CD4-positive, alpha-beta T cell (primary cell): ENCODE measurements around the gene DNAJB6. TPM values are rescaled to one million over a fixed set of nuclear protein-coding genes. Genes with fewer than 3 reads are reported as not detected.

Experiments
- ATAC-seq: fragments of 200-7000 bp; cut with Tn5 transposase; one replicate; pipeline ENCODE4 v1.10.0; 2022; ENCODE audit warnings: mild to moderate bottlenecking; ENCODE audit not compliant: poor library complexity
- CTCF ChIA-PET: fragments of 350-600 bp; sonication (Branson Sonifier 250); formaldehyde crosslinking; loops from one replicate; lab custom pipeline; 2021; ENCODE audit warnings: antibody characterized with exemption, inconsistent platforms; lab: Charles Lee
- POLR2A ChIA-PET: fragments of 350-600 bp; sonication (Branson Sonifier 250); formaldehyde crosslinking; loops from one replicate; lab custom pipeline; 2021; ENCODE audit warnings: antibody characterized with exemption, inconsistent platforms; lab: Charles Lee
- DNase-seq, 14 experiments: peaks; one replicate each; pipeline ENCODE4 v3.0.0-alpha.2; 2013 to 2020; ENCODE audit warnings: mixed read lengths in 2 of 14
- H3K27ac ChIP-seq, 2 donors: one replicate each; pipeline versions ENCODE4 v1.5.1 to v1.7.0; 2013; ENCODE audit warnings: low read length in 2 of 2, low read depth in 1 of 2, mild to moderate bottlenecking in 1 of 2
- H3K27me3 ChIP-seq, 2 experiments: 1 replicate in 1 of 2; 2 replicates in 1 of 2; pipeline versions ENCODE4 v1.6.1 to v1.7.0; 2013; ENCODE audit warnings: low read length in 2 of 2, control low read depth in 1 of 2, mild to moderate bottlenecking in 1 of 2, moderate library complexity in 1 of 2; ENCODE audit not compliant: insufficient read depth in 2 of 2, control insufficient read depth in 1 of 2
- H3K36me3 ChIP-seq: one replicate; pipeline ENCODE4 v1.6.1; 2013; ENCODE audit warnings: low read length, control low read depth; ENCODE audit not compliant: insufficient read depth
- H3K4me1 ChIP-seq: one replicate; pipeline ENCODE4 v1.6.1; 2013; ENCODE audit warnings: low read length, control low read depth; ENCODE audit not compliant: insufficient read depth
- H3K4me3 ChIP-seq: one replicate; pipeline ENCODE4 v1.5.1; 2013; ENCODE audit warnings: mild to moderate bottlenecking, low read length, moderate library complexity
- H3K9me3 ChIP-seq, 2 experiments: 1 replicate in 1 of 2; 2 replicates in 1 of 2; pipeline versions ENCODE4 v1.6.1 to v1.7.0; 2013; ENCODE audit warnings: low read length in 2 of 2, mild to moderate bottlenecking in 2 of 2, control low read depth in 1 of 2, moderate library complexity in 1 of 2; ENCODE audit not compliant: control insufficient read depth in 1 of 2, insufficient read depth in 1 of 2
- H3K27ac Mint-ChIP-seq: one replicate; pipeline ENCODE4 v1.8.0; 2020; ENCODE audit warnings: mixed read lengths
- H3K27me3 Mint-ChIP-seq: one replicate; pipeline ENCODE4 v1.8.0; 2021; ENCODE audit warnings: mixed read lengths
- H3K36me3 Mint-ChIP-seq: one replicate; pipeline ENCODE4 v1.8.0; 2021; ENCODE audit warnings: low read depth, mixed read lengths
- H3K4me1 Mint-ChIP-seq: one replicate; pipeline ENCODE4 v1.8.0; 2021; ENCODE audit warnings: low read depth, mixed read lengths
- H3K4me3 Mint-ChIP-seq: one replicate; pipeline ENCODE4 v1.8.0; 2020; ENCODE audit warnings: mild to moderate bottlenecking, mixed read lengths
- H3K9me3 Mint-ChIP-seq: one replicate; pipeline ENCODE4 v1.8.0; 2020; ENCODE audit warnings: mixed read lengths
- intact Hi-C, 2 experiments: fragments of 100-400 bp; cut with DNase I in 1 of 2; cut with micrococcal nuclease in 1 of 2; formaldehyde crosslinking; loops; one replicate each; pipeline versions ENCODE4 v1.15.1 to v1.9.0; 2023 to 2025; cut with DNase I, micrococcal nuclease
- total RNA-seq, 174 experiments: library from RNA in 2 of 174; stranded (reverse) in 2 of 174; gene quantifications; one replicate each; pipeline ENCODE4 v1.2.3 and lab custom pipeline; 2021 to 2026
- TF ChIP-seq, protein P1 (sequence below): fragments of 200-600 bp; IDR thresholded peaks from one replicate; pipeline ENCODE4 v1.8.0; 2022; ENCODE audit warnings: antibody characterized with exemption, mild to moderate bottlenecking

Gene DNAJB6
- total RNA-seq, 2 experiments from 2014 or later = 232 to 242 TPM

DNA sequence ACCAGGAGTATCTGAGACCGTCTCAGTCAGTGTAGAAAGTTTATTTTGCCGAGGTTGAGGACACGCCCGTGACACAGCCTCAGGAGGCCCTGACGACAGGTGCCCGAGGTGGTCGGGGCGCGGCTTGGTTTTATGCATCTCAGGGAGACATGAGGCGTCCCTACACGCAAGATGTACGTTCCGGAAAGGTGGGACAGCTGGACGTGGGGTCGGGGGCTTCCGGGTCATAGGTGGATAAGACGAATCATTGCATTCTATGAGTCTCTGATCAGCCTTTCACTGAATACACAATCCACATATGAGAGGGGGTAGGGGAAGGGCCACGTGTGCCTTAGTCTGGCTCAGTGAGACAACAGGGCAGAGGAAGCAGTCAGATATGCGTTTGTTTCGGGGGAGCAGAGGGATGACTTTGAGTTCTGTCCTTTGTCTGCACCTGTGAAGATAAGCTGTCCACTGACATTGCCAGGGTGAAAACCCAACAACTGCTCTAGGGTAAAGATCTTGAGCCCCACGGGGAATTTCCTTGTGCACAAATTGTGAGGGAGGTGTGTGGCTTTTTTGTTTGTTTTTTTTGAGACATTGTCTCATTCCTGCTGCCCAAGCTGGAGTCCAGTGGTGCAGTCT is 66.2 kb downstream of the DNAJB6 start:
- Histone ChIP-seq H3K27ac (no peak overlapping the region), H3K36me3 (peaks cover 35% of the 10 kb centered on the region), H3K9me3 (no peaks in the 10 kb centered on the region), H3K27me3 (no peaks in the 10 kb centered on the region), H3K4me3 (no peak overlapping the region), H3K4me1 (peaks cover 12% of the 10 kb centered on the region)
- POLR2A ChIA-PET = no interaction called here
- Mint-ChIP-seq H3K27ac (no peak overlapping the region), H3K4me1 (peaks cover 33% of the 10 kb centered on the region), H3K4me3 (no peak overlapping the region), H3K36me3 (peaks cover 38% of the 10 kb centered on the region), H3K27me3 (no peaks in the 10 kb centered on the region), H3K9me3 (no peaks in the 10 kb centered on the region)
- no peak for ATAC-seq
- CTCF ChIA-PET = no interaction called here
- intact Hi-C loops = no loop called here
- TF ChIP-seq, protein P1, sequence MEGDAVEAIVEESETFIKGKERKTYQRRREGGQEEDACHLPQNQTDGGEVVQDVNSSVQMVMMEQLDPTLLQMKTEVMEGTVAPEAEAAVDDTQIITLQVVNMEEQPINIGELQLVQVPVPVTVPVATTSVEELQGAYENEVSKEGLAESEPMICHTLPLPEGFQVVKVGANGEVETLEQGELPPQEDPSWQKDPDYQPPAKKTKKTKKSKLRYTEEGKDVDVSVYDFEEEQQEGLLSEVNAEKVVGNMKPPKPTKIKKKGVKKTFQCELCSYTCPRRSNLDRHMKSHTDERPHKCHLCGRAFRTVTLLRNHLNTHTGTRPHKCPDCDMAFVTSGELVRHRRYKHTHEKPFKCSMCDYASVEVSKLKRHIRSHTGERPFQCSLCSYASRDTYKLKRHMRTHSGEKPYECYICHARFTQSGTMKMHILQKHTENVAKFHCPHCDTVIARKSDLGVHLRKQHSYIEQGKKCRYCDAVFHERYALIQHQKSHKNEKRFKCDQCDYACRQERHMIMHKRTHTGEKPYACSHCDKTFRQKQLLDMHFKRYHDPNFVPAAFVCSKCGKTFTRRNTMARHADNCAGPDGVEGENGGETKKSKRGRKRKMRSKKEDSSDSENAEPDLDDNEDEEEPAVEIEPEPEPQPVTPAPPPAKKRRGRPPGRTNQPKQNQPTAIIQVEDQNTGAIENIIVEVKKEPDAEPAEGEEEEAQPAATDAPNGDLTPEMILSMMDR = no peak
- no peak for DNase-seq

DNA sequence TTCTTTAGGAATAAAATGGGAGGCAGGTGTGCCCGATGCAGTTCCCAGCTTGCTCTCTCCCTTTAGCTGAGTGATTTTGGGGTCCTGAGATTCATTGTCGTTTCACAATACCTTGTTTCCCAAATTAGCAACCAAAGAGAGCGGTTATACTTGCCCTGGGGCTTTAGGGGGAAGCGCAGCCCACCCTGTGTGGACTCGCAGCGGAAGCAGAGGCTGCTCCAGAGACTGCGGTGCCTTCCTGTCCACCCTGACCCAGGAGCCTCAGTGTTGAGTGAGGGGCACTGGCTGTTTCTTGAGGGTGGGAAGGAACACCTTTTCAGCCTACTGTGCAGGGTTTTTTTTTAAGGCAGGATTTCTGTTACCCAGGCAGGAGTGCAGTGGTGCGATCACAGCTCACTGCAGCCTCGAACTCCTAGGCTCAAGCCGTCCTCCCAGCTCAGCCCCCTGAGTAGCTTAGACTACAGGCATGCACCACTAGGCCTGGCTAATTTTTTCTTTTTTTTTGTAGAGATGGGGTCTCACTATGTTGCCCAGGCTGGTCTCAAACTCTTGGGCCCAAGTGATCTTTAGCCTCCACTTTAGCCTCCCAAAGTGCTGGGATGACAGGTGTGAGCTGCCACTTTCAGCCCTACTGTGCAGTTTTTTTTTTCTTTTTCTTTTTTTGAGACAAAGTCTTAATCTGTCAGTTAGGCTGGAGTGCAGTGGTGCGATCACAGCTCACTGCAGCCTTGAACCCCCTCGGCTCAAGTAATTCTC is 67.0 kb downstream of the DNAJB6 start:
- Histone ChIP-seq H3K27me3 (no peaks in the 10 kb centered on the region), H3K4me1 (peaks cover 7% of the 10 kb centered on the region), H3K36me3 (peaks cover 31% of the 10 kb centered on the region), H3K4me3 (no peak overlapping the region), H3K27ac (no peak overlapping the region), H3K9me3 (no peaks in the 10 kb centered on the region)
- peaks cover 28% of the 10 kb centered on the region for H3K4me1 Mint-ChIP-seq
- ChIA-PET CTCF (no interaction called here), POLR2A (no interaction called here)
- no peaks in the 10 kb centered on the region for H3K27me3 Mint-ChIP-seq
- TF ChIP-seq, protein P1 = no peak
- H3K27ac Mint-ChIP-seq = no peak overlapping the region
- H3K9me3 Mint-ChIP-seq = no peaks in the 10 kb centered on the region
- no peak for DNase-seq
- H3K36me3 Mint-ChIP-seq = peaks cover 34% of the 10 kb centered on the region
- H3K4me3 Mint-ChIP-seq = no peak overlapping the region
- intact Hi-C loops = no loop called here
- no peak for ATAC-seq

DNA sequence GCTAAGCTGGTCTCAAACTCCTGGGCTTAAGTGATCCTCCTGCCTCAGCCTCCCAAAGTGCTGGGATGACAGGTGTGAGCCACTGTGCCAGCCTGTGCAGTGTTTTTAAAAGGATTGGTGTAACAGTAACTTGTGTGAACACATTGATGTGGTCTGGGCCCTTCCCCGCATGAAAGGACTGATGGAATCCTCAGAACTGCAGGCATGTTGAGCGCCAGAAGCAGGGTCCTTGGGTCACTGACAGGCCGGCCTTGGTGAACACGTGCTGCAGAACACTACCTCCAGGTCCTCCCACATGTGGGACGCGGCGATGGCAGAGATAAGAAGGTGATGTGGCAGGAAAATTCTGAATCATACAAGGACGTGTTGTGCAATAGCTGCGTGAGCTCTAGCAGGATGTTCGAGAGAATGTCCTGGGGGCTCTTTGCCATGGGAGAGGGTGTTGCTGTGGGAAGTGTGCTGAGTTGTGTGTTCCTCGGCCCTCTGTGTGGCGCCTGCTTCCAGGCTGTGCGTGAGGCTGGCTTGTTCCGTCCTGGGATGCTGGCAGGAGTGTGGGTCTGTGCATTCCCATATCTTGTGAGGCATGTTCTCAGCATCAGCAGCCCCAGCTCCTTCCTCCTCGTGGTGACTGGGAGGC is 68.2 kb downstream of the DNAJB6 start:
- TF ChIP-seq, protein P1 = no peak
- ChIA-PET CTCF (no interaction called here), POLR2A (no interaction called here)
- Mint-ChIP-seq H3K36me3 (peaks cover 27% of the 10 kb centered on the region), H3K27ac (no peak overlapping the region), H3K4me3 (no peak overlapping the region), H3K27me3 (no peaks in the 10 kb centered on the region), H3K4me1 (peaks cover 24% of the 10 kb centered on the region), H3K9me3 (no peaks in the 10 kb centered on the region)
- intact Hi-C loops = no loop called here
- Histone ChIP-seq H3K27ac (no peak overlapping the region), H3K36me3 (peaks cover 33% of the 10 kb centered on the region), H3K9me3 (peaks cover 0 to 2% of the 10 kb centered on the region in 2 experiments), H3K4me3 (no peak overlapping the region), H3K4me1 (peaks cover 7% of the 10 kb centered on the region), H3K27me3 (no peaks in the 10 kb centered on the region)
- DNase-seq = peak in 1 of 14 experiments; percentile 29
- ATAC-seq = no peak
